ENCODE results near the gene CENPA. TPM values are rescaled to one million over a fixed set of nuclear protein-coding genes. Genes with fewer than 3 reads are reported as not detected.
A peak's percentile ranks its signal among the peaks of the same experiment; 100 is the strongest.

CENPA gene
- 1 to 10 TPM; 2.8 to 5.0 TPM for total RNA-seq
- polyA plus RNA-seq (ENCODE audit: insufficient read depth, low read depth, low replicate concordance) = 5.8 TPM
- long read RNA-seq, donor 1, transcript CENPA-202 (5 exons, 1,452 nt) = major isoform, 5 of 8 reads
- long read RNA-seq, donor 1, partial matches to known transcripts = 0 of 8 reads
- long read RNA-seq, donor 1, other reads (novel, unspliced or antisense) = 0 of 8 reads
- long read RNA-seq, donor 2, transcript CENPA-202 (5 exons, 1,452 nt) = major isoform, 10 of 18 reads
- long read RNA-seq, donor 2, partial matches to known transcripts = 8 of 18 reads
- long read RNA-seq, donor 2, other reads (novel, unspliced or antisense) = 0 of 18 reads

GRCh38 chr2:26785431-26786206 is at the start of gene CENPA:
CENPA (plus strand) TSS chr2:26786056; CDS start chr2:26786197, 141 bp downstream.
- no peaks in the 10 kb centered on the region for H3K27me3 ChIP-seq
- H3K27ac ChIP-seq = peak within 1 kb of the TSS in 1 of 2 donors; percentile 67
- peak; percentile 99 for DNase-seq
- intact Hi-C loops (cut with DNase I; ENCODE audit: low total_unique reads) = no loop called here
- 0 to 2% methylated on average over 21 to 52 of the region's 55 CpGs for WGBS, 2 donors
- no peaks in the 10 kb centered on the region for H3K4me1 ChIP-seq
- H3K36me3 ChIP-seq (ENCODE audit: low read depth, missing control alignments) = no peaks in the 10 kb centered on the region
- TF ChIP-seq POLR2A (IDR thresholded peaks at IDR 0.05) (no peak), CTCF (IDR thresholded peaks at IDR 0.05) (peak; percentile 39 to 53 (median 42))
- H3K4me3 ChIP-seq = peak within 1 kb of the TSS; percentile 64 to 67
- H3K9me3 ChIP-seq = no peaks in the 10 kb centered on the region

- no peak overlapping the region for H3K4me3 ChIP-seq
- no peaks in the 10 kb centered on the region for H3K27me3 ChIP-seq
- H3K4me1 ChIP-seq = peaks cover 6% of the 10 kb centered on the region
- WGBS, 2 donors = 87 to 96% methylated on average over 4 of the region's 4 CpGs
- no peak overlapping the region for H3K27ac ChIP-seq
- TF ChIP-seq CTCF (IDR thresholded peaks at IDR 0.05) (no peak), POLR2A (IDR thresholded peaks at IDR 0.05) (no peak)
- H3K36me3 ChIP-seq (ENCODE audit: low read depth, missing control alignments) = no peaks in the 10 kb centered on the region
- intact Hi-C loops (cut with DNase I; ENCODE audit: low total_unique reads) = no loop called here
- no peaks in the 10 kb centered on the region for H3K9me3 ChIP-seq
- no peak for DNase-seq
Measured at GRCh38 chr2:26737221-26737620, 48.6 kb upstream of the CENPA start.

GRCh38 chr2:26738481-26738880 is 47.4 kb upstream of the CENPA start:
- Histone ChIP-seq H3K27ac (no peak overlapping the region), H3K4me3 (no peak overlapping the region), H3K27me3 (no peaks in the 10 kb centered on the region), H3K4me1 (peaks cover 6% of the 10 kb centered on the region), H3K9me3 (no peaks in the 10 kb centered on the region), H3K36me3 (ENCODE audit: low read depth, missing control alignments) (no peaks in the 10 kb centered on the region)
- no peak for DNase-seq
- TF ChIP-seq POLR2A (IDR thresholded peaks at IDR 0.05) = no peak
- no peak for TF ChIP-seq CTCF (IDR thresholded peaks at IDR 0.05)
- WGBS, 2 donors = 90% methylated on average over 4 of the region's 4 CpGs; no CpG with 5 or more reads in 1 of the 2 donors
- intact Hi-C loops (cut with DNase I; ENCODE audit: low total_unique reads) = no loop called here

GRCh38 chr2:26739514-26739913 is 46.3 kb upstream of the CENPA start:
- Histone ChIP-seq H3K4me3 (no peak overlapping the region), H3K36me3 (ENCODE audit: low read depth, missing control alignments) (no peaks in the 10 kb centered on the region), H3K4me1 (peaks cover 6% of the 10 kb centered on the region), H3K9me3 (no peaks in the 10 kb centered on the region), H3K27ac (no peak overlapping the region), H3K27me3 (no peaks in the 10 kb centered on the region)
- WGBS, 2 donors = 88 to 93% methylated on average over 7 of the region's 7 CpGs
- no peak for DNase-seq
- TF ChIP-seq CTCF (IDR thresholded peaks at IDR 0.05) (no peak), POLR2A (IDR thresholded peaks at IDR 0.05) (no peak)
- intact Hi-C loops (cut with DNase I; ENCODE audit: low total_unique reads) = no loop called here
